Heart right ventricle (tissue), 16 donors: ENCODE data around the gene KY. TPM values are rescaled to one million over a fixed set of nuclear protein-coding genes. Genes with fewer than 3 reads are reported as not detected.
A peak's percentile ranks its signal among the peaks of the same experiment; 100 is the strongest.

Experiments used
- ATAC-seq, 8 donors: fragments of 200-7000 bp; cut with Tn5 transposase; one replicate each; pipeline ENCODE4 v1.9.1; 2020; ENCODE audit warnings: mild to moderate bottlenecking in 8 of 8, moderate library complexity in 8 of 8, moderate number of reproducible peaks in 1 of 8
- DNase-seq, 2 donors: peaks; one replicate each; pipeline ENCODE4 v3.0.0-alpha.2; 2020
- H3K27ac ChIP-seq, 10 donors: fragments of 200-600 bp; sonication (generic) in 2 of 10; one replicate each; pipeline versions ENCODE4 v1.5.0 to v1.8.0; 2020 to 2022; ENCODE audit warnings: mild to moderate bottlenecking in 3 of 10
- H3K27me3 ChIP-seq, 7 donors: fragments of 200-600 bp; one replicate each; pipeline ENCODE4 v1.8.0; 2021 to 2022; ENCODE audit warnings: mild to moderate bottlenecking in 2 of 7
- H3K36me3 ChIP-seq, 9 donors: fragments of 200-600 bp; sonication (generic) in 1 of 9; one replicate each; pipeline versions ENCODE4 v1.5.0 to v1.8.0; 2020 to 2022; ENCODE audit warnings: mild to moderate bottlenecking in 2 of 9
- H3K4me1 ChIP-seq, 9 donors: fragments of 200-600 bp; sonication (generic) in 1 of 9; one replicate each; pipeline versions ENCODE4 v1.5.0 to v1.8.0; 2020 to 2022; ENCODE audit warnings: mild to moderate bottlenecking in 4 of 9
- H3K4me3 ChIP-seq, 10 donors: fragments of 200-600 bp; sonication (generic) in 2 of 10; one replicate each; pipeline versions ENCODE4 v1.5.0 to v1.8.0; 2020 to 2022; ENCODE audit warnings: mild to moderate bottlenecking in 7 of 10, moderate library complexity in 2 of 10
- H3K9me3 ChIP-seq, 11 donors: fragments of 200-600 bp in 10 of 11; sonication (generic) in 2 of 11; one replicate each; pipeline versions ENCODE4 v1.5.0 to v1.8.0; 2013 to 2022; ENCODE audit warnings: mild to moderate bottlenecking in 2 of 11, control low read depth in 1 of 11, moderate library complexity in 1 of 11
- CTCF ChIP-seq, 9 donors: fragments of 200-600 bp; sonication (generic) in 2 of 9; IDR thresholded peaks; one replicate each; pipeline versions ENCODE4 v1.5.0 to v1.8.0; 2021 to 2022; ENCODE audit warnings: antibody characterized with exemption in 9 of 9, mild to moderate bottlenecking in 5 of 9, moderate library complexity in 1 of 9
- WGBS, 2 donors: extraction: QIAGEN DNeasy Blood & Tissue Kit; methylation state at CpG; one replicate each; pipeline ENCODE4 v1.1.7; 2013; ENCODE audit warnings: inconsistent platforms in 1 of 2; 5-methylcytosine and 5-hydroxymethylcytosine counted together
- intact Hi-C, 10 donors: fragments of 100-400 bp; cut with DNase I; formaldehyde crosslinking; loops; one replicate each; pipeline versions ENCODE4 v1.11.1 to v1.14.2; 2022
- polyA plus RNA-seq, 2 donors: library from polyadenylated mRNA; stranded (reverse); fragments of 200-250 nt; gene quantifications; one replicate each; pipeline ENCODE4 v1.2.3, GENCODE V29; 2013
- total RNA-seq, 10 donors: library from RNA; stranded (reverse); fragmentation: NEBNext Ultra II Directional in 3 of 10; extraction: Animal tissue kit (Norgen Biotek cat#: 25700) in 3 of 10; gene quantifications; one replicate each; pipeline versions ENCODE4 v1.2.1 to v1.2.4, GENCODE V29; 2021 to 2023
- donor health status: Arrhythmogenic right ventricular cardiomyopathy.
- donor health status: ischemic (EF 13 %, LVEDD 7.1; RV severe dilation, severe dysfunction).
- donor health status: healthy with polysubstance abuse.
- donor health status: DM: no; HTN: yes; CAD: no.
- donor health status: DM: no; HTN: no; CAD: no.
- donor health status: ischemic (EF 25% LVEDD 6.9; RV normal size, moderate dysfunction).
- donor health status: ischemic (EF 25% LVEDD 5.7; RV mildly dilated, moderate dysfunction).
- donor health status: healthy.
- donor health status: DM: yes; HTN: yes; CAD: no.
- donor health status: Ischemic cardiomyopathy.
- donor health status: ischemic (EF 35%, LVEDD 5.7; RV mildly dilated, moderate dysfunction).
- donor health status: nonischemic (EF 11% LVEDD 7.7; RV severe dilation, severe dysfunction).
- donor health status: DM: yes; HTN: yes; CAD: no.
- donor health status: PGD.
- donor health status: ischemic (EF 29% LVEDD 5.4; RV normal size, mild dysfunction).
- donor health status: nonischemic (EF 23%, LVEDD 6.1; RV moderate dilation, normal function).

The KY gene
- total and polyA plus RNA-seq, 12 donors: 0.46 to 24.3 (median 8.2) TPM

GRCh38 chr3:134602440-134602814 is 48.4 kb downstream of the KY start:
- Histone ChIP-seq H3K36me3 (no peaks in the 10 kb centered on the region), H3K9me3 (no peaks in the 10 kb centered on the region), H3K27me3 (no peaks in the 10 kb centered on the region), H3K4me3 (no peak overlapping the region), H3K4me1 (peaks cover 0 to 34% (median 6%) of the 10 kb centered on the region in 9 donors), H3K27ac (no peak overlapping the region)
- intact Hi-C loops: loop anchor here in 7 of 10 donors (5.0 to 10.0 kb wide), 8 partner anchors 40 to 1295 kb away; no protein-coding TSS in a partner anchor
- no peak for DNase-seq
- ATAC-seq: peak in 1 of 8 donors; percentile 39
- TF ChIP-seq CTCF (IDR thresholded peaks at IDR 0.05): no peak
- 60 to 64% methylated on average over 6 of the region's 6 CpGs for WGBS, 2 donors

- Histone ChIP-seq H3K27me3 (no peaks in the 10 kb centered on the region), H3K9me3 (no peaks in the 10 kb centered on the region), H3K4me1 (peaks cover 0 to 27% (median 4%) of the 10 kb centered on the region in 9 donors), H3K27ac (no peak overlapping the region), H3K4me3 (no peak overlapping the region), H3K36me3 (no peaks in the 10 kb centered on the region)
- DNase-seq (no peak), ATAC-seq (peak in 4 of 8 donors; percentile 7 to 33 (median 25))
- 47 to 51% methylated on average over 19 of the region's 19 CpGs for WGBS, 2 donors
- TF ChIP-seq CTCF (IDR thresholded peaks at IDR 0.05): no peak
- intact Hi-C loops: loop anchor here in 8 of 10 donors (2.0 to 10.0 kb wide), 9 partner anchors 41 to 1296 kb away; no protein-coding TSS in a partner anchor
Observed at GRCh38 chr3:134601539-134602439, 49.0 kb downstream of the KY start.

DNA sequence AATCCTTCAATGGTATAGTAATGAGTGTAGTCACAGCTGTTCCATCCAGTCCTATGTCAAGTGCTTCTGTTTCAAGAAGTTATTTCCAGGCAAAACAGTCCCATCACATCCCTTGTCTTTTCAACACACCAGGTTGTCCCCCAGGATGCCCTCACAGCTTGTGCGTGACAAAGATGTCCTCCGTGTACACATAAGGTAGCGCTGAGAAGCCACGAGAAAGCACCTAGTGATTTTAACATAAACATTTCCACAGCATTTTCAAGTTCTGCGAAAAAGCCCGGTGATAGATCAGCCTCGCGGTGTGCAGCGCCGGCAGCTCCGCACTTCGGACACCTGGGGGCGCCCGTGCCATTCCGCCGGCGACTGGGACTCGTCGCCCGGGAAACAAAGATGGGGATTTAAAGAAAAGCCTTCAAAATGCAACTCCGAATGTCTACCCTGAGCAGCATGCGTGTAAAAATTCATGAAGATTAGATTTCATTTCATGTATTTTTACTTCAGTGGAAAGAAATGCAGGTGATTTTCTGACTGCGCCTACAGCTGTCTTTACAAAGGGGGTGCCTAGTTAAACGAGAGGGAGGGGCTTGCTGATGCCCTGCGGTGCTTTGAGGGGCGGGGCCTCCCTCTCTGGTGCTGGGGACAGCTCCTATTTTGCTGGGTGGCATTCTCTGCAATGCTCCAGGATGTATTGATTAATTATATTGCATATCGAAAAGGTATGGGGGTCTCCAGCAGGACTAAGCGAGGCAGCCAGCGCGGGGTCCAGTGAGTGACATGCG is 49.9 kb downstream of the KY start:
- H3K36me3 ChIP-seq: no peaks in the 10 kb centered on the region
- ATAC-seq: peak; percentile 35 to 81 (median 74)
- no peaks in the 10 kb centered on the region for H3K9me3 ChIP-seq
- H3K4me1 ChIP-seq: peaks cover 0 to 18% (median 0%) of the 10 kb centered on the region in 9 donors
- peak; percentile 90 to 98 (median 96) for TF ChIP-seq CTCF (IDR thresholded peaks at IDR 0.05)
- peak; percentile 29 to 65 for DNase-seq
- H3K27ac ChIP-seq: no peak overlapping the region
- H3K4me3 ChIP-seq: peak overlapping the region in 2 of 10 donors; percentile 9 to 16
- no peaks in the 10 kb centered on the region for H3K27me3 ChIP-seq
- 9 to 10% methylated on average over 31 of the region's 31 CpGs for WGBS, 2 donors
- intact Hi-C loops: loop anchor here in 8 of 10 donors (2.0 to 10.0 kb wide), 9 partner anchors 41 to 1296 kb away; no protein-coding TSS in a partner anchor

DNA sequence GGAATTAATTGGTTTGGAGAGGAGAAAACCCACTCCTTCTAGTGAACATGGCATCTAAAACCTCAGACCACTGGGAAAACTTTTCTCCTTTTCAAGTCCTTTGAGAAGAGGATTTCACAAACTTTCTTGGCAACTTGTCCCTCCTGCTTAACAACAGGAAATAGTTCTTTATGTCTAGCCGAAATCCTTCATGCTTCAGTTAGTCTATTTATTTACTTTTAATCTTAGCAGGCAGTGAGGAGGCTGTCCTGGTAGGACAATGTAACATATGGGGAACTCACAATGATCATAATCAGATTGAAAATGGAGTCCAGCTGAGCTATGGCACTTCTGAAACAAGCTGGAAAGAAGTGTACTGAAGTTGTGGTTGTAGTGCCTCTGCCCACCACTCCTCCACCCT is 50.6 kb downstream of the KY start:
- WGBS, 2 donors: 46 to 53% methylated on average over 1 of the region's 1 CpG
- H3K9me3 ChIP-seq: no peaks in the 10 kb centered on the region
- H3K27me3 ChIP-seq: no peaks in the 10 kb centered on the region
- peaks cover 0 to 15% (median 0%) of the 10 kb centered on the region in 9 donors for H3K4me1 ChIP-seq
- H3K4me3 ChIP-seq: no peak overlapping the region
- H3K27ac ChIP-seq: no peak overlapping the region
- intact Hi-C loops: loop anchor here in 8 of 10 donors (2.0 to 10.0 kb wide), 9 partner anchors 42 to 1297 kb away; no protein-coding TSS in a partner anchor
- DNase-seq: no peak
- no peak for ATAC-seq
- H3K36me3 ChIP-seq: no peaks in the 10 kb centered on the region
- no peak for TF ChIP-seq CTCF (IDR thresholded peaks at IDR 0.05)
